ENCODE results near the gene CAMTA1. TPM values are rescaled to one million over a fixed set of nuclear protein-coding genes. Genes with fewer than 3 reads are reported as not detected.

CAMTA1 gene
- total and polyA plus RNA-seq, 8 donors: 13.0 to 54.2 (median 23.6) TPM

DNA sequence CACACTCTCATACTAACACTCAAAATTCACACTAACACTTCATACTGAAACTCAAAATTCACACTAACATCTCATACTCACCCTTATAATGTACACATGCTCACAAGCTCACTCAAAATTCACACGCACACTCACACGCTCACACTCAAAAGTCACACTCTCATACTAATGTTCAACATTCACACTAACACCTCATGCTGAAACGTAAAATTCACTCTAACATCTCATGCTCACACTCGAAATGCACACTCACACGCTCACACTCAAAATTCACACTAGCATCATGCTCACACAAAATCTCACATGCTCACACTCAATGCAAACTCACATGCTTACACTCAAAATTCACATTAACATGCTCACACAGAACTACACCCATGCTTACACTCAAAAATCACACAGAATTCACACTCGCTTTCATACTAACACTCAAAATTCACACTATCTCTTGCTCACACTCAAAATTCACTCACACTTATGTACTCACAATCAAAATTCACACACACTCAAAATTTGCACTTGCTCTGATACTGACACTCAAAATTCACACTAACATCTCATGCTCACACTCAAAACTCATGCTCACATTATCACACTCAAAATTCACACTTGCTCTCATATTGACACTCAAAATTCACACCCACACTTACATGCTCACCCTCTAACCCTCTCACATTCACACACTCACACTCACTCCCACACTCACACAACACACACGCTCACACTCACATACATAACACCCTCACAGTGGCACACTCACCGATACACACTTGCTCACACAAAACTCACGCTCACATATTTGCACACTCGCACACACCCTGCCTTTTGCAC lies 721.4 kb downstream of the CAMTA1 start:
- H3K27ac ChIP-seq: no peak overlapping the region
- no peaks in the 10 kb centered on the region for H3K9me3 ChIP-seq
- H3K36me3 ChIP-seq: no peaks in the 10 kb centered on the region
- TF ChIP-seq, protein P1, sequence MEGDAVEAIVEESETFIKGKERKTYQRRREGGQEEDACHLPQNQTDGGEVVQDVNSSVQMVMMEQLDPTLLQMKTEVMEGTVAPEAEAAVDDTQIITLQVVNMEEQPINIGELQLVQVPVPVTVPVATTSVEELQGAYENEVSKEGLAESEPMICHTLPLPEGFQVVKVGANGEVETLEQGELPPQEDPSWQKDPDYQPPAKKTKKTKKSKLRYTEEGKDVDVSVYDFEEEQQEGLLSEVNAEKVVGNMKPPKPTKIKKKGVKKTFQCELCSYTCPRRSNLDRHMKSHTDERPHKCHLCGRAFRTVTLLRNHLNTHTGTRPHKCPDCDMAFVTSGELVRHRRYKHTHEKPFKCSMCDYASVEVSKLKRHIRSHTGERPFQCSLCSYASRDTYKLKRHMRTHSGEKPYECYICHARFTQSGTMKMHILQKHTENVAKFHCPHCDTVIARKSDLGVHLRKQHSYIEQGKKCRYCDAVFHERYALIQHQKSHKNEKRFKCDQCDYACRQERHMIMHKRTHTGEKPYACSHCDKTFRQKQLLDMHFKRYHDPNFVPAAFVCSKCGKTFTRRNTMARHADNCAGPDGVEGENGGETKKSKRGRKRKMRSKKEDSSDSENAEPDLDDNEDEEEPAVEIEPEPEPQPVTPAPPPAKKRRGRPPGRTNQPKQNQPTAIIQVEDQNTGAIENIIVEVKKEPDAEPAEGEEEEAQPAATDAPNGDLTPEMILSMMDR (IDR thresholded peaks at IDR 0.05): no peak
- no peaks in the 10 kb centered on the region for H3K27me3 ChIP-seq
- ATAC-seq (no peak), DNase-seq (no peak), FAIRE-seq (no peak)
- intact Hi-C loops (cut with DNase I): no loop called here
- 76 to 84% methylated on average over 10 of the region's 10 CpGs for WGBS, 2 donors
- no peak overlapping the region for H3K4me3 ChIP-seq
- H3K4me1 ChIP-seq: no peaks in the 10 kb centered on the region

- no peak overlapping the region for H3K27ac ChIP-seq
- FAIRE-seq (no peak), ATAC-seq (no peak), DNase-seq (no peak)
- WGBS, 2 donors: 77 to 86% methylated on average over 21 of the region's 21 CpGs
- H3K36me3 ChIP-seq: no peaks in the 10 kb centered on the region
- H3K27me3 ChIP-seq: no peaks in the 10 kb centered on the region
- H3K4me1 ChIP-seq: no peaks in the 10 kb centered on the region
- no peak overlapping the region for H3K4me3 ChIP-seq
- TF ChIP-seq, protein P1 (IDR thresholded peaks at IDR 0.05): no peak
- intact Hi-C loops (cut with DNase I): no loop called here
- no peaks in the 10 kb centered on the region for H3K9me3 ChIP-seq
Measured at GRCh38 chr1:7507285-7508019, 722.2 kb downstream of the CAMTA1 start.

- FAIRE-seq (no peak), ATAC-seq (no peak), DNase-seq (no peak)
- no peaks in the 10 kb centered on the region for H3K27me3 ChIP-seq
- TF ChIP-seq, protein P1 (IDR thresholded peaks at IDR 0.05): no peak
- H3K36me3 ChIP-seq: no peaks in the 10 kb centered on the region
- H3K4me1 ChIP-seq: no peaks in the 10 kb centered on the region
- no peaks in the 10 kb centered on the region for H3K9me3 ChIP-seq
- WGBS, 2 donors: 87 to 88% methylated on average over 16 of the region's 16 CpGs
- intact Hi-C loops (cut with DNase I): no loop called here
- H3K27ac ChIP-seq: no peak overlapping the region
- no peak overlapping the region for H3K4me3 ChIP-seq
Measured at GRCh38 chr1:7508052-7508933, 723.0 kb downstream of the CAMTA1 start.

DNA sequence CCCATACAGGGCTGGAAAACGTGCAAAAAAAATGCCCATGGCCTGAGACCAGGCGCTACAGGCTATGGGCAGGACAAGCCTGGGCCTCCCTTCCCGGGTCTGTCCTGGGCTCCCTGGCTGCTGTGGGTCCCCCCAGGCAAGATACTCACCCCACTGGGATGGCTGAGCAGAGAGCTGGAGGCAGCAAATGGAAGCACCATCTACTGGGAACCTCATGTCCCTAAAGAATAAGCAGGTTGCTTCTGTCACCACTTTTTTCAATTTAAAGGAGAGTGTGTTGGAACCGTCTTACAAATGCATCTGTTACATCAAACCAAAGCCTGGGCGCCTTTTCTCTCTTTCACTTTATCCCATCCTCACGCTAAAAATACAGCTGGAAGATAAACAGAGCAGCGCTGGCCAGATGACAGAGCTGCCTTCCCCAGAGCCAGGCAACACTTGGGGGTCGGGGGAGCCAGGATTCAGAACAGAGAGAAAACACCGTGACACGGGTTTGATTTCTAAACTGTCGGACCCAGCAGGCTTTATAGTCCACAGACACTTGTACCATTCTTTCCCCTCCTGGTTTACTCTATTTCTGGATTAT lies 723.8 kb downstream of the CAMTA1 start:
- no peaks in the 10 kb centered on the region for H3K4me1 ChIP-seq
- ATAC-seq: no peak
- intact Hi-C loops (cut with DNase I): no loop called here
- TF ChIP-seq, protein P1 (IDR thresholded peaks at IDR 0.05): no peak
- H3K36me3 ChIP-seq: no peaks in the 10 kb centered on the region
- no peak overlapping the region for H3K4me3 ChIP-seq
- H3K27ac ChIP-seq: no peak overlapping the region
- no peaks in the 10 kb centered on the region for H3K27me3 ChIP-seq
- FAIRE-seq: no peak
- H3K9me3 ChIP-seq: no peaks in the 10 kb centered on the region
- WGBS, 2 donors: 79 to 84% methylated on average over 11 of the region's 11 CpGs
- DNase-seq: no peak
